ENCODE results near the gene ERCC8.

- no peak for TF ChIP-seq ZBTB20 (tag by site-specific recombination; IDR thresholded peaks at IDR 0.05)
- no peak for TF ChIP-seq REST (tag by site-specific recombination; IDR thresholded peaks at IDR 0.05)
- no peak for TF ChIP-seq TRIM28 (IDR thresholded peaks at IDR 0.05; ENCODE audit: borderline replicate concordance, low read length)
- TF ChIP-seq CTCF (tag by site-specific recombination; IDR thresholded peaks at IDR 0.05), result no peak
- TF ChIP-seq ZNF175 (tag by site-specific recombination; IDR thresholded peaks at IDR 0.05), result no peak
- TF ChIP-seq BCL6B (tag by site-specific recombination; IDR thresholded peaks at IDR 0.05), result no peak
- TF ChIP-seq ZNF692 (tag by site-specific recombination; IDR thresholded peaks at IDR 0.05), result no peak
- no peak for TF ChIP-seq TCF7L2 (IDR thresholded peaks at IDR 0.05; ENCODE audit: borderline replicate concordance, low read depth, low read length)
These were observed 14.3 kb upstream of the ERCC8 start for GRCh38 chr5:60959156-60959555.
